Kidney (tissue), 22 donors: ENCODE data around the gene TMEM240. TPM values are rescaled to one million over a fixed set of nuclear protein-coding genes. Genes with fewer than 3 reads are reported as not detected.

ENCODE experiments used
- DNase-seq, 5 donors: peaks; one replicate each; pipeline ENCODE4 v3.0.0-alpha.2; 2013 to 2020
- FAIRE-seq: peaks from 2 replicates; lab custom pipeline; 2012; peaks lifted over from hg19 to GRCh38; lab: Jason Lieb, UNC
- H3K27ac ChIP-seq, 2 donors: one replicate each; pipeline ENCODE4 v1.7.0; 2013; ENCODE audit warnings: low read depth in 2 of 2, low read length in 2 of 2, inconsistent platforms in 1 of 2
- H3K27me3 ChIP-seq: one replicate; pipeline ENCODE4 v1.7.1; 2013; ENCODE audit warnings: low read length, inconsistent platforms; ENCODE audit not compliant: control insufficient read depth, insufficient read depth
- H3K36me3 ChIP-seq, 3 donors: one replicate each; pipeline versions ENCODE4 v1.7.0 to v1.7.1; 2013; ENCODE audit warnings: low read length in 3 of 3, control low read depth in 1 of 3, inconsistent platforms in 1 of 3; ENCODE audit not compliant: insufficient read depth in 3 of 3, control insufficient read depth in 2 of 3
- H3K4me1 ChIP-seq, 3 donors: one replicate each; pipeline versions ENCODE4 v1.7.0 to v1.7.1; 2013; ENCODE audit warnings: low read length in 3 of 3, inconsistent platforms in 1 of 3, low read depth in 1 of 3; ENCODE audit not compliant: control insufficient read depth in 2 of 3, insufficient read depth in 2 of 3
- H3K4me3 ChIP-seq, 3 donors: one replicate each; pipeline versions ENCODE4 v1.7.0 to v1.8.1; 2013; ENCODE audit warnings: low read length in 3 of 3, control low read depth in 1 of 3, inconsistent platforms in 1 of 3
- H3K9ac ChIP-seq, 3 donors: one replicate each; pipeline versions ENCODE4 v1.7.0 to v1.7.1; 2013; ENCODE audit warnings: low read length in 3 of 3, control low read depth in 1 of 3, inconsistent platforms in 1 of 3
- H3K9me3 ChIP-seq, 3 donors: one replicate each; pipeline versions ENCODE4 v1.7.0 to v1.7.1; 2013; ENCODE audit warnings: low read length in 3 of 3, control low read depth in 1 of 3, inconsistent platforms in 1 of 3; ENCODE audit not compliant: control insufficient read depth in 2 of 3, insufficient read depth in 1 of 3
- intact Hi-C: fragments of 100-400 bp; cut with DNase I; formaldehyde crosslinking; loops from one replicate; pipeline ENCODE4 v1.11.1; 2022
- long read RNA-seq, 10 donors: library from polyadenylated mRNA in 1 of 10; unstranded in 1 of 10; transcript quantifications; one replicate each; pipeline ENCODE4 v2.0.0 and lab custom pipeline, GENCODE V29; 2021 to 2026
- polyA plus RNA-seq: library from polyadenylated mRNA; stranded (reverse); fragments of 350-450 nt; fragmentation: Illumina TruSeq; extraction: RNeasy Lipid Tissue Mini Kit (QIAGEN cat#74804); gene quantifications from one replicate; pipeline ENCODE4 v1.2.3, GENCODE V29; 2014; ENCODE audit warnings: low read depth, low replicate concordance; ENCODE audit not compliant: insufficient read depth
- total RNA-seq: library from RNA; stranded (reverse); fragmentation: NEBNext Ultra II Directional; extraction: Animal tissue kit (Norgen Biotek cat#: 25700); gene quantifications from one replicate; pipeline ENCODE4 v1.2.1, GENCODE V29; 2021
- TF ChIP-seq, protein P1 (sequence below): IDR thresholded peaks from 3 replicates; pipeline ENCODE4 v1.5.1; 2012; ENCODE audit warnings: mild to moderate bottlenecking, moderate library complexity, borderline replicate concordance; ENCODE audit not compliant: insufficient read depth; ENCODE audit errors: extremely low read depth
- donor health status: control.
- donor health status: control.
- donor health status: control.
- donor health status: control.
- donor health status: control.
- donor health status: DM: yes; HTN: yes; CAD: no.
- donor health status: Normal renal cell carcinoma (clear cell type).

The TMEM240 gene
- total RNA-seq (1.9 TPM), polyA plus RNA-seq (1.7 TPM)
- long read RNA-seq, donor 1, partial matches to known transcripts, result 0 of 3 reads
- long read RNA-seq, donor 1, other reads (novel, unspliced or antisense), result 0 of 3 reads
- long read RNA-seq, donor 2, partial matches to known transcripts, result 0 of 3 reads
- long read RNA-seq, donor 2, other reads (novel, unspliced or antisense), result 0 of 3 reads
- long read RNA-seq, donor 3, partial matches to known transcripts, result 0 of 2 reads
- long read RNA-seq, donor 3, other reads (novel, unspliced or antisense), result 0 of 2 reads
- long read RNA-seq, donor 4, partial matches to known transcripts, result 0 of 1 reads
- long read RNA-seq, donor 4, other reads (novel, unspliced or antisense), result 0 of 1 reads
- long read RNA-seq, donor 5, partial matches to known transcripts, result 0 of 1 reads
- long read RNA-seq, donor 5, other reads (novel, unspliced or antisense), result 0 of 1 reads
- long read RNA-seq, donor 6, transcript TMEM240-201 (4 exons, 718 nt), result major isoform, 8 of 9 reads
- long read RNA-seq, donor 6, partial matches to known transcripts, result 0 of 9 reads
- long read RNA-seq, donor 6, other reads (novel, unspliced or antisense), result 0 of 9 reads
- long read RNA-seq, donor 7, result 0 reads
- long read RNA-seq, donor 8, transcript TMEM240-201 (4 exons, 718 nt), result major isoform, 5 of 7 reads
- long read RNA-seq, donor 8, partial matches to known transcripts, result 0 of 7 reads
- long read RNA-seq, donor 8, other reads (novel, unspliced or antisense), result 0 of 7 reads
- long read RNA-seq, donor 9, partial matches to known transcripts, result 0 of 4 reads
- long read RNA-seq, donor 9, other reads (novel, unspliced or antisense), result 0 of 4 reads
- long read RNA-seq, donor 10, partial matches to known transcripts, result 0 of 2 reads
- long read RNA-seq, donor 10, other reads (novel, unspliced or antisense), result 0 of 2 reads

GRCh38 chr1:1540090-1540817 is at the start of gene TMEM240:
Gene TMEM240 (minus strand): TSS chr1:1540624. CDS start chr1:1540346, 278 bp downstream.
- Histone ChIP-seq H3K4me1 (peaks cover 0 to 8% (median 0%) of the 10 kb centered on the region in 3 donors), H3K27me3 (no peaks in the 10 kb centered on the region)
- TF ChIP-seq, protein P1, sequence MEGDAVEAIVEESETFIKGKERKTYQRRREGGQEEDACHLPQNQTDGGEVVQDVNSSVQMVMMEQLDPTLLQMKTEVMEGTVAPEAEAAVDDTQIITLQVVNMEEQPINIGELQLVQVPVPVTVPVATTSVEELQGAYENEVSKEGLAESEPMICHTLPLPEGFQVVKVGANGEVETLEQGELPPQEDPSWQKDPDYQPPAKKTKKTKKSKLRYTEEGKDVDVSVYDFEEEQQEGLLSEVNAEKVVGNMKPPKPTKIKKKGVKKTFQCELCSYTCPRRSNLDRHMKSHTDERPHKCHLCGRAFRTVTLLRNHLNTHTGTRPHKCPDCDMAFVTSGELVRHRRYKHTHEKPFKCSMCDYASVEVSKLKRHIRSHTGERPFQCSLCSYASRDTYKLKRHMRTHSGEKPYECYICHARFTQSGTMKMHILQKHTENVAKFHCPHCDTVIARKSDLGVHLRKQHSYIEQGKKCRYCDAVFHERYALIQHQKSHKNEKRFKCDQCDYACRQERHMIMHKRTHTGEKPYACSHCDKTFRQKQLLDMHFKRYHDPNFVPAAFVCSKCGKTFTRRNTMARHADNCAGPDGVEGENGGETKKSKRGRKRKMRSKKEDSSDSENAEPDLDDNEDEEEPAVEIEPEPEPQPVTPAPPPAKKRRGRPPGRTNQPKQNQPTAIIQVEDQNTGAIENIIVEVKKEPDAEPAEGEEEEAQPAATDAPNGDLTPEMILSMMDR, result no peak

GRCh38 chr1:1583347-1584010 is 43.1 kb upstream of the TMEM240 start:
- Histone ChIP-seq H3K27me3 (peaks cover 2% of the 10 kb centered on the region), H3K9me3 (no peaks in the 10 kb centered on the region), H3K36me3 (no peaks in the 10 kb centered on the region), H3K9ac (no peak overlapping the region), H3K4me3 (no peak overlapping the region), H3K4me1 (no peaks in the 10 kb centered on the region), H3K27ac (no peak overlapping the region)
- FAIRE-seq, result no peak
- intact Hi-C loops, result no loop called here
- TF ChIP-seq, protein P1, result no peak
- DNase-seq, result no peak

More at GRCh38 chr1:1540090-1540817, at the start of gene TMEM240:
- intact Hi-C loops, result no loop called here
- H3K36me3 ChIP-seq, result peaks cover 0 to 3% (median 0%) of the 10 kb centered on the region in 3 donors
- FAIRE-seq (no peak), DNase-seq (peak; percentile 84 to 93 (median 92))
- peak within 1 kb of the TSS in 1 of 3 donors; percentile 34 for H3K9ac ChIP-seq
- H3K9me3 ChIP-seq, result no peaks in the 10 kb centered on the region
- no peak within 1 kb of the TSS for H3K27ac ChIP-seq
- H3K4me3 ChIP-seq, result peak within 1 kb of the TSS in 2 of 3 donors; percentile 31 to 34

GRCh38 chr1:1582585-1583346 is 42.3 kb upstream of the TMEM240 start:
- DNase-seq (no peak), FAIRE-seq (no peak)
- TF ChIP-seq, protein P1, result no peak
- no peaks in the 10 kb centered on the region for H3K9me3 ChIP-seq
- no peak overlapping the region for H3K4me3 ChIP-seq
- H3K4me1 ChIP-seq, result no peaks in the 10 kb centered on the region
- intact Hi-C loops, result no loop called here
- H3K9ac ChIP-seq, result no peak overlapping the region
- peaks cover 2% of the 10 kb centered on the region for H3K27me3 ChIP-seq
- no peak overlapping the region for H3K27ac ChIP-seq
- H3K36me3 ChIP-seq, result no peaks in the 10 kb centered on the region
